HPDE6-E6E7 (cell line): Measurements from ENCODE around the gene APC2.
"Not testable (repeated sequence)": the region's sequence is repeated elsewhere in the genome, so short reads cannot be mapped to it uniquely, and the experiment has no call there.

ENCODE experiments used
- DNase-seq: peaks from one replicate; pipeline ENCODE4 v3.0.0; 2011; ENCODE audit warnings: missing footprints; ENCODE audit errors: extremely low spot score

Gene APC2

GRCh38 chr19:1412995-1413800, 36.7 kb upstream of the APC2 start:
- no peak for DNase-seq

DNA sequence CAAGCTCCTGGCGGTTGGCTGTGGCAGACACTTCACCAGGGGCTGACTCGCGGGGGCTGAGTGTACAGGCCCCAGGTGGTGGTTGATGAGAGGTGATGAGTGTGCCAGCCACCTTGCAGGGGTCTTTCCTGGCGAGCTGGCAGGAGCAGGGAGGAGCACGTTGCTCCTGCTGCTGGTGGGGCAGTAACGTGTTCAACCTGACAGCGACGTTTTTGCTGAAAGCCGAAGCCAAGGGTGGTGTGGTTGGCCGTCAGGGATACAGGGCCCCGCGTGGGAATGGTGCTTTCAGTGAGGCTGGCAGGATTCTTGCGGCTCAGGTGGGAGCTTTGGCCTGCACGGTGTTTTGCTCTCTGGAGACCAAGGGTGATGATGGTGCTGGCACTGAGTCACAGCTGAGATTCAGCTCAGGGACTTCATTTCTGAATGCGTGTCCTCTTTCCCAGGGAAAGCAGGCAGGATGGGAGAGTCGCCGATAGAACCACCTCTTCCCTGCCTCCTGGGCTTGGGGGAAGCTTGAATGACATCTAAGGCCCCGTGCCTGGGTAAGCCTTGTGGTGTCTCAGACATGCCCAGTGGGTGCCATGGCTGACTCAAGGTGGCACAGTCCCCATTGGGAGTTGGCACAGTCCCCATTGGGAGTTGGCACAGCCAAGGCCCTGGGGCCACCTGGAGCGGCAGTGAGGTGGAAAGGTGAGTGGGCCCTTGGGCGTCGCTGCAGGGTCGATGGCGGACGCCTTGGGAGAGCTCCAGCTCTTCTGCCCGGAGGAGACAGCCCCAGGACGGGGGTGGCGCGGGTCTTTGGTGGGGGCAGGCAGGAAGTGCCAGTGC, 33.7 kb upstream of the APC2 start:
- no peak for DNase-seq

GRCh38 chr19:1417145-1417544, 32.8 kb upstream of the APC2 start:
- DNase-seq: no peak

GRCh38 chr19:1417681-1418495, 32.0 kb upstream of the APC2 start:
- no peak for DNase-seq

- no peak for DNase-seq
These were observed 31.5 kb upstream of the APC2 start for GRCh38 chr19:1418496-1418775.

- DNase-seq: no peak
These were observed 30.8 kb upstream of the APC2 start for GRCh38 chr19:1418951-1419738.

DNA sequence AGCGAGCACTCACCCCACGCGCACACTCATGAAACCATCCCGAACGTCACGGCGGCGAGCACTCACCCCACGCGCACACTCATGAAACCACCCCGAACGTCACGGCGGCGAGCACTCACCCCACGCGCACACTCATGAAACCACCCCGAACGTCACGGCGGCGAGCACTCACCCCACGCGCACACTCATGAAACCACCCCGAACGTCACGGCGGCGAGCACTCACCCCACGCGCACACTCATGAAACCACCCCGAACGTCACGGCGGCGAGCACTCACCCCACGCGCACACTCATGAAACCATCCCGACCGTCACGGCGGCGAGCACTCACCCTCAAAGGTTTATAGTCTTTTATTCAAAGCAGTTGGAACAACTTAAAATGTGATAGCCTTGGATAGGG, 29.8 kb upstream of the APC2 start:
- DNase-seq: not testable (repeated sequence)

DNA sequence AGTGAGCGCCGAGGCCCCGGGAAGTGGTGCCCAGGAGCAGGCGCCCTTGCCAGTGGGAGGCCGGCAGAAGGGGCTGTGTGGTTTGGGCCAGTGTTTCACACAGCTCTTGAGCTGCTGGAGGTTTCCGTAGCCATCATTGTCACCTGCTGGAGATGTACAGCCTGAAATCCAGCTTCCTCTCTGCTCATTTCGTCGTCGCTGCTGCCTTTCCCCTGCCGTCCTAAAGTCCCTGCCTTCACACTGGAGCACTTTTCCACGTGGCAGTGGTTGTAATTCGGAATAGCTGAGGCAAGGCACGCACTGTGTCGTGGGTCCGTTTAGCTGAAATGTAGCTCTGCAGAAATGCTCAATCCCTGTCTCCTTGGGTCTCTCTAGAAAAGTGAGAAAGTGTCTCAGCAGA, 29.3 kb upstream of the APC2 start:
- no peak for DNase-seq

- no peak for DNase-seq
These were observed 28.5 kb upstream of the APC2 start for GRCh38 chr19:1421218-1421957.

- no peak for DNase-seq
These were observed 28.0 kb upstream of the APC2 start for GRCh38 chr19:1421958-1422305.

DNA sequence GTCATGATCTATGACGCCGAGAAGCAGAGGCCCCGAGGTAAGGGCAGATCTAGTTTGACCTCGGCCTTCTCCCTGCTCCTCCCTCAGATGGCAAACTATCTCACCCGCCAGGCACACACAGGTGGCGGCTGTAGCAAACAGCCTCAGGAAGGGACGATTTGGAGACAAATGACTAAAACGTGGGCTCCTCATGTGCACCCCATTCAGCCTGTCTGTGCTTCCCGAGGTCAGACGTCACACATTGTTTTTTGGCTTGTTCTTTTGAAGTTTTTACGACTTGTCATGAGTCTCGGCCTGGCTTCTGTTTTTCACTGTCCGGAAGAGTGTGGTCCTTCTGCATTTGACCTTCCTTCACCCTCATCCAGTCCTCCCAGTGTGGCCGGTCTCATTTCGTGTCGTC, 27.6 kb upstream of the APC2 start:
- DNase-seq: no peak

- no peak for DNase-seq
These were observed 27.0 kb upstream of the APC2 start for GRCh38 chr19:1422943-1423342.

DNA sequence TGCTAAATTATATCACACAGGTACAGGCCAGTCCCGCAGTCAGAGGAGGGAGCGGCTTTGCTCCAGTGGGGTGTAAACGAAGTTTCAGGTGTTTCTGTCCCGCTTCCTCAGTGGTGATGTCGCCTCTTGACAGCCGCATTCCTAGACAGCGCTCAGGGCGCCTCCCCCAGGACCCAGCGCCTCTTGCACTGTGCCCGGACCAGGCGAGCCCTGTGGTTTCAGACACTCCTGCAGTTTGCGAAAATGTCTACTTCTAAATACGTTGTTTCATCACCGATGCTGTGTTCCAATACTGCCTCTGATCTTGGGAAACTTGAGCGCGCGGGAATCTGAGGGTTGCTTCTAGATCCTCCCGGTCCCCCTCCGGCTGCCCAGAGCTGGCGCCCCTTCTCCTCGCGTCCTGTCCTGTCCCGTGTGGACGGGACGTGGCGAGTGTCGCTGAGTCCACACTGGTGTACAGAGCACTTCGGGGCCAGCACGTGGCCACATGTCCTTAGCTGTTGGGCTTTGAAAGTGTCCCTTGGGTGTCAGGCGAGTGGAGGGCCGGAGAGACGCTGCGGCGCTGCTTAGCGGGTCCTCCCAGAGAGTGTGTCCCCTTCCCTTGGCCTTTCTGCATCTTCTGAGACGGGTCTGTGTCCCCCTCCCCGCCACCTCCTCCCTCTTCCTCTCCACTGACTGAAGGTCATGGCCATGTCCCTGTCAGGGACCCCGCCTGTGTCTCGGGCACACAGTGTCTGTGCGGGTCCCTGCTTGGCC, 26.3 kb upstream of the APC2 start:
- no peak for DNase-seq

GRCh38 chr19:1424192-1424955, 25.5 kb upstream of the APC2 start:
- DNase-seq: no peak

- DNase-seq: no peak
These were observed 24.7 kb upstream of the APC2 start for GRCh38 chr19:1425102-1425837.

GRCh38 chr19:1425902-1426301, 24.0 kb upstream of the APC2 start:
- DNase-seq: no peak

DNA sequence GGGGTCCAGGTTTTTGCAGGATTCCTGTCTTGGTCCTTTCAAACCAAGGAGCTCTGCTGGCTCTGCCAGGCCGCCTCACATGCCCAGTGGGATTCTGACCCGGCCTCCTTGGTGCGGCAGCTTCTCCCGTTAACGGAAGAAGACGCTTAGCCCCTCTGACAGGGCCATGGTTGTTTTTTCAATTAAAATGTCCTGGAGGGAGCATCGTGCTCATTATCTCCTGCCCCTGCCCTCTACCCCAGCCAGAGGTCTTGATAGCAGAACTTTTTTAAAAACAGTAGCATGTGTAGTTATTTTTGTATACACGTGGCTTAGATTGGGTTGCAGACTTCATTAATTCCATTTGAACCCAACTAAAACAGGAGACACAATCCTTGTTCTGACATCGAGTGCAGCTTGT, 23.2 kb upstream of the APC2 start:
- DNase-seq: no peak

DNA sequence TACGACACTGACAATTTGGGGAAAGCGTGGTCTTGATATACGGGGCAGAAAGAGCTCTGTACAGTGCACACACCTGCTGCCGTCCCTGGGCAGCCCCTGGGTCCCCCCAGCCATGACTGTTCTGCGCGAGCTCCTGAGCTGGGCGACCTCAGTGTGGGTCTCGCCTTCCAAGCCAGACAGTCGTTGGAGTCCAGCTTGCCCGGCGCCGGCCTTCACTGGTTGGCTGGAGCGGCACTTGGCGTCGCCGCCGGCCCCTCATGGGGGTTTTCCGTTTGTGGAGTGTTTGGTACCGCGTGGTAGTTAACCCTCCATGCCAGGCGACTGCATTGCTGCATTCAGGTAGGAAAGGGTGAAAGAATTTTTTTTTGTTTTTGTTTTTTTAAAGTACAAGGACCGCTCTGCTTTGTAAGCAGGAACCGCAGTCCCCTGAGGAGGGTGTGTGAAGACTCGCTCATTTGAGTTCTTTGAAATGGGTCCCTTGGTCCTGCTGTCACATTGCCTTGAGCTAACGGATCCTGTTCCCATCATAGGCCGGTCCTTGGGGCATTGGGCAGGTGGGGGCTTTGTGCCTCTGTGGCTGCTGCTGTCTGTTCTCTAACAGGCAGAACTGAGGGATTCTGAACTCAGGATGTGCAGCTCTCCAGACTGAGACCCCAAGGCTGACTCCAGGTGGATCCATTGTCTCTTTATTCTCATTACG, 22.6 kb upstream of the APC2 start:
- no peak for DNase-seq
